HG03280 (cell line): ENCODE data around the gene LACTBL1.
"Not testable (repeated sequence)": the region's sequence is repeated elsewhere in the genome, so short reads cannot be mapped to it uniquely, and the experiment has no call there.

Experiments used
- ATAC-seq: cut with Tn5 transposase; IDR thresholded peaks from one replicate; pipeline ENCODE4 v1.9.1; 2021; ENCODE audit warnings: mild to moderate bottlenecking, moderate library complexity; ENCODE audit not compliant: unreplicated experiment

LACTBL1 gene, protein sequence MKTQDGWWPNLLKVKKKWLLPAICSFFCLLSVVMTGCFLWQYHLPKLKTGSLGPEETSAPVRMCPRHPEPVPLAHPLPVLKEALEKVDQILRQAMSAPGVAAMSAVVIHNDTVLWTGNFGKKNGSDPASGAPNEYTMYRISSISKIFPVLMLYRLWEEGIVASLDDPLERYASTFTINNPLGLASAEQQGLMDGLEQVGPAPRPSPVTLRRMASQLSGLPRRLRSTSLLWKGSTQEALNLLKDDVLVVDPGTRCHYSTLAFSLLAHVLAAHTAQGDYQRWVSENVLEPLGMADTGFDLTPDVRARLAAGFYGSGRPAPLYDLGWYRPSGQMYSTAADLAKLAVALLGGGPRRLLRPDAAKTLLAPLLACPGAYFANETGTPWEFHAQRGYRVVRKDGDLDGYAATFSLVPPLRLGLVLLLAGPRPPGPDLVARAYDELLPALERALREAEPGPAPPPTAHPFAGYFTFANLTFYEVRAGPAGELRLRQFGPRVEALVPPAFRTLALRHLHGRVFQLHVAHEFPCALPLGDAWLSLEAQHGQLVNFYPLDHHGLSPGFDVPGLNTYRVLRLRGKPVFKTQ

DNA sequence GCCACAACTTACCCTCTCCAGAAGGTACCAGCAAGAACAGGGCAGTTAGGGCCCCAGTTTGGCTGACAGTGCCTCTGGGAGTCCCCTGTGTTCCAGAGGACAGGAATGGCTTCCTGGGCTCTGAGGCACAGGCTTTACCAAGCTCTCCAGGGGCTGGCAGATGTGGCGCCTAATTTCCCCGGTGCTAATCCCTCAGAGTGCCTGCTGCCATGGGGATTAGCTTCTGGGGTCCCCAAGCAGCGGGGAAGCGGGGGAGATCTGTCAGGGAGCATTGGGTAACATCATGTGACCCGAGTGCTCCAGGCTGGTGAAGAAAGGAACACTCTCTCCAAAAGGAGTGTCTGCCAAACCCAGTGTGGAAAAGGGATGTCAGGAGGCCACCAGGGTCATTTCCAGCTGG lies at the start of gene LACTBL1:
Gene LACTBL1 (minus strand): TSS at position 107 of the 400 bp plus-strand sequence. CDS start 550 bp downstream, outside the sequence.
- ATAC-seq: no peak

GRCh38 chr1:23021834-23022233 lies 49.2 kb upstream of the LACTBL1 start:
- no peak for ATAC-seq

- no peak for ATAC-seq
These were observed 48.2 kb upstream of the LACTBL1 start for GRCh38 chr1:23020706-23021405.

DNA sequence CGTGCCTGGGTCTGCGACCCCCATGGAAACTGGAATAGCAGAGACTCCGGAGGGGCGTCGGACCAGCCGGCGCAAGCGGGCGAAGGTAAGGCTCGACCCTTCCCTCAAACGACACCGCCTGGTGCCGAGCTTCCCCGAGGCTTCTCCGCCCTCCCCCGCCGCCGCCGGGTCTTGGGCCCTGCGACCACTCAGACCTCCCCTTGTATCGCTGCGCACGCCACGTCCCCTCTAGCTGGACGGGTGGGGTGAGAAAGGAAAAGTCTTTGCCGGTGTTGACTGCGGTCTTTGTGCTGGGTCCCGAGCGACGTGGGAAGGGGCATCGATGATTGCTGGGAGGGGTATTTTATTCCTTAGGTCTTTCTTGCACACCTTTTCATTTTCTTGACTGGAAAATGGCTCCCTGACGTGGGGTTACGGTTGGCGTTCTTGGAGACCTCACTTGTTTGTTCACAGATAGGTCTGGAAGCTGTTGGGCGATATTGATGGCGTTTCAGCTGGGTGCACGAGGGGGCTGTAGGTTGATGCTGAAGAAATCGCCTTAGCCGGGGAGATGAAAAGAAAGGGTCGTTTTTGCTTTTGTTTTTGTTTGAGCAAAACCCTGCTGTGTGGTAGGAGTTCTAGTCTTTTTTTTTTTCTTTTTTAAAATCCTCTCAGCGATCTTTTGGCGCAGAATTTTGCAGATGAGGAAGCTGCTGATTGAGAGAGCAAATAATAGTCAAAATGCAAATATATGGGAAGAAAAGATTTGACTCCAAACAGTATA lies 47.4 kb upstream of the LACTBL1 start:
- peak; percentile 27 for ATAC-seq

DNA sequence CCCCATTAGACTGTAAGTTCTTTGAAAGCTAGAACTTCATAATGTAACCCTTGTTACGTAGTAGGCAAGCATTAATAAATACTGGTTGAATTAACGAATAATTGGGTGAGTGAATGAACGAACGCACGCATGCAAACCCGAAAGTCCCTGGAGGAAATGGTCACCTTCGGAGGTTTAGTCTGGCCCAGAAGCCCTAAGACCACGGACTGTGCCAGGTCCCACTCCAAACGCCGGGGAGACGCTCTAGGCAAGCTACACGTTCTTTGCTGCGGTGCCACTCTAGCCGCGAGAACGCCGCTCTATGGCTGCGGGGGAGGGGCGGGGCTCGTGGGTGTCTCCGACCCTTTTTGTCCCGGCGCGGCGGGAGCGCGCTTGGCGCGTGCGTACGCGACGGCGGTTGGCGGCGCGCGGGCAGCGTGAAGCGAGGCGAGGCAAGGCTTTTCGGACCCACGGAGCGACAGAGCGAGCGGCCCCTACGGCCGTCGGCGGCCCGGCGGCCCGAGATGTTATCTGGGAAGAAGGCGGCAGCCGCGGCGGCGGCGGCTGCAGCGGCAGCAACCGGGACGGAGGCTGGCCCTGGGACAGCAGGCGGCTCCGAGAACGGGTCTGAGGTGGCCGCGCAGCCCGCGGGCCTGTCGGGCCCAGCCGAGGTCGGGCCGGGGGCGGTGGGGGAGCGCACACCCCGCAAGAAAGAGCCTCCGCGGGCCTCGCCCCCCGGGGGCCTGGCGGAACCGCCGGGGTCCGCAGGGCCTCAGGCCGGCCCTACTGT lies 46.6 kb upstream of the LACTBL1 start, which contains the start of gene KDM1A:
Gene KDM1A (plus strand): TSS at position 375 of the 769 bp plus-strand sequence. CDS start 129 bp downstream, at position 504.
- ATAC-seq: peak; percentile 94

DNA sequence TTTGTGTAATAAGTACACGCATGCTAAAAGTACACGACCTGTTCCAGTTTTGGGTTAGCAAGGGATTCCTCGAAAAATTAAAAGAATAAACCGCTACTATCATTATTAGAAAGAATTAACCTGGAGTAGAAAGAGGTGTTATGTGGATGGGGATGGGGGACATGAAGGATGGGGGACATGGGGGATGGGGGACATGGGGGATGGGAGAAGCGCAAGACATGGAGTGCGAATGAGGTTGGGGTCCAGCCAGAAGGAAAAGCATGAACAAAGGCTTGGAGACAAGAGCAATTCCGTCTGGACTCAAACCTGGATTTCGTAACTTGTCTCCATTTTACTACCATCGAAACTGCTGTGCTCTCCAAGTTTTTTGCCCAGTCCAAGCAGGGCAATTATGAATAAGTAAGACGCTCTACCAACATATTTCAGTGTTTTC lies 46.0 kb upstream of the LACTBL1 start:
- no peak for ATAC-seq

- ATAC-seq: no peak
These were observed 41.0 kb upstream of the LACTBL1 start for GRCh38 chr1:23013657-23014056.

DNA sequence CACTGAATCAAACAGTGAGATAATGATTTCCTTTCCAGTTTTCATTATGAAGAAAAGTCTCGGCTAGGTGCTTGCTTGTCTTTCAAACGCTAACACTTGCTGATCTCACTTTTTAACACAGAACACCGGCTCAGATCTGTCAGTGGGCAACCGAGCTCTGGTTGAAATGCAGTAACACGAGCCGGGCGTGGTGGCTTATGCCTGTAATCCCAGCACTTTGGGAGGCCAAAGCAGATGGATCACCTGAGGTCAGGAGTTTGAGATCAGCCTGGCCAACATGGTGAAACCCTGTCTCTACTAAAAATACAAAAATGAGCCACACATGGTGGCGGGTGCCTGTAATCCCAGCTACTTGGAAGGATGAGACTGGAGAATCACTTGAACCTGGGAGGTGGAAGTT lies 37.4 kb upstream of the LACTBL1 start:
- ATAC-seq: not testable (repeated sequence)

GRCh38 chr1:23008901-23009300 lies 36.2 kb upstream of the LACTBL1 start:
- no peak for ATAC-seq

GRCh38 chr1:23007106-23007505 lies 34.4 kb upstream of the LACTBL1 start:
- no peak for ATAC-seq

DNA sequence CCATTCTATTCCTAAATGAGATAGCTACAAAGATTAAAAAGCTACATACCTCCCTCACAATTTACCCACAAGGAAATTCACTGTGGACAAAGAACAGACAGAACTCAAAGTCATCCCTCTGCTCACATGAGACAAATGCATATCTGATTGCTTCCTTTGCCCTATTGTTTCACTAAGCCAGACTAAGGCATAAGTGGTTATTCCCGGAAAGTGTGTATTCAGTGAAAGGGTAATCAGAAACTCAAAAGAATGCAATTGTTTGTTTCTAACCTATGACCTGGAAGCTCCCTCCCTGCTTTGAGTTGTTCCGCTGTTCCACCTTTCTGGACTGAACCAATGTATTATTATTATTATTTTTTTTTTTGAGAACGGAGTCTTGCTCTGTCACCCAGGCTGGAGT lies 32.1 kb upstream of the LACTBL1 start:
- ATAC-seq: not testable (repeated sequence)

GRCh38 chr1:23004112-23004511 lies 31.4 kb upstream of the LACTBL1 start:
- no peak for ATAC-seq

DNA sequence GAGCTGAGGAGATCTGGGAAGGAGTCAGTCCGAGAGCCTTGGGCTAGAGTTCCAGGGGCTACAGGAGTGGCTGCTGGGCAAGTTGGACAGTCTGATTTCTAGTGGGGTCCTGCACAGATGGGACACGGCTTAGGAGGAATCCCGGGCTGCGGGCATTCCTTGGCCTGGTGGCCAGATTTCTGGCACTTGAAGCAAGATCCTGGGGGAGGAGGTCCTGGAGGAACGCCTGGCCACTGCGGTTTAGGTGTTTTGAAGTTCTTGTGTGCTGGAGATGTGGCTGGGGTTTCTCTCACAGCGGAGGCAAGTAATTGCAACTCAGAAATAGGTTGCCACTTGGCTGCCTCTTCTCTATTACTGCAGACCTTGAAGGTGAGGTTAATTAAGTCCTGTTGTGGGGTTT lies 29.6 kb upstream of the LACTBL1 start:
- not testable (repeated sequence) for ATAC-seq

DNA sequence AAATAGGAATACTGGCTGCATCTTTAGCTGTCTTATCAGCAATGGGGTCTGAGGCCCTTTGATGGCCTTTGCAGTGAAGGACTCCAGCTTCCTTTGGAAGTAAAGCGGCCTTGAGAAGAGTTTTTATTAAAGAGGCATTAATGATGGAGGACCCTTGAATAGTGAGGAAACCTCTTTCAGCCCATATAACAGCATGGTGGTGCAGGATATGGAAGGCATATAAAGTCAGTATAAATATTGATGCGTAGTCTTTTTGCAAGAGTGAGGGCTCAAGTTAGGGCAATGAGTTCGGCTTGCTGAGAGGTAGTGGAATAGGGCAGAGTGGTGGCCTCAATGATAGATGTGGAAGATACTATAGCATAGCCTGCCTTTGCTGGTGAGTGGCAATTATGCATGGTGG lies 27.5 kb upstream of the LACTBL1 start:
- not testable (repeated sequence) for ATAC-seq

GRCh38 chr1:22997528-22997927 lies 24.9 kb upstream of the LACTBL1 start:
- not testable (repeated sequence) for ATAC-seq

DNA sequence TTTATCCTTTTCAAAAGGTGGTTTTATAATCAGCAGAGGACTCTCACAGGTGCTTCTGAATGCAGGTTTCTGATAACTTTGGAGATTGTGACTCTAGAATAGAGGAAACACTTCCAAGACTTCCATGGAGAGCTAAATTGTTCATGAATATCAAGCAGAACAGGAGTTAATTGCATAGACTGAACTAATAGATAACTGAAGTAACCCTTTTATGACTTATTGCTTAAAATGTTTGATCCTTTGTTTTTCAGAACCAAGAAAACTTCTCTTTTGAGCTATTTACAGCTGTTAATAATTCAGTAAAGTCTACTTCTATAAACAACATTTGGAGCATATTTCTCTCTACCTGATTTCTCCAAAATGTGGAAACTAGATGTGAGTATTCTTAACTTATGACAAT lies 23.1 kb upstream of the LACTBL1 start:
- no peak for ATAC-seq

GRCh38 chr1:22993220-22993795 lies 20.6 kb upstream of the LACTBL1 start:
- not testable (repeated sequence) for ATAC-seq

GRCh38 chr1:22992384-22992783 lies 19.7 kb upstream of the LACTBL1 start:
- not testable (repeated sequence) for ATAC-seq

- ATAC-seq: no peak
These were observed 11.3 kb upstream of the LACTBL1 start for GRCh38 chr1:22983944-22984343.

DNA sequence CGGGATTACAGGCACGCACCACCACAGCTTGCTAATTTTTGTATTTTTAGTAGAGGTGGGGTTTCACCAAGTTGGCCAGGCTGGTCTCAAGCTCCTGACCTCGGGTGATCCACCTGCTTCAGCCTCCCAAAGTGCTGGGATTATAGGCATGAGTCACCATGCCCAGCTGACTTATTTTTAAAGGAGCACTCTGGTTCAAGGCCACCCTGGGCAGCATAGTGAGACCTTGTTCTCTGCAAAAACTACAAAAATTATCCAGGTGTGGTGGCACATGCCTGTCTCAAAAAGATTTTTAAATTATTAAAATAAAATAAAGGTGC lies 7.8 kb upstream of the LACTBL1 start:
- not testable (repeated sequence) for ATAC-seq
